ENCODE measurements around the gene AMPH.
"Not testable (repeated sequence)": the region's sequence is repeated elsewhere in the genome, so short reads cannot be mapped to it uniquely, and the experiment has no call there.

Gene AMPH

GRCh38 chr7:38628630-38629385 is 2.4 kb downstream of the AMPH start:
- DNase-seq (ENCODE audit: low spot score), result no peak

- no peak for DNase-seq (ENCODE audit: low spot score)
These were observed 5.3 kb downstream of the AMPH start for GRCh38 chr7:38625866-38626265.

GRCh38 chr7:38615665-38616064 is 15.5 kb downstream of the AMPH start:
- no peak for DNase-seq (ENCODE audit: low spot score)

- DNase-seq (ENCODE audit: low spot score), result no peak
These were observed 23.7 kb downstream of the AMPH start for GRCh38 chr7:38607466-38607865.

- DNase-seq (ENCODE audit: low spot score), result no peak
These were observed 30.4 kb downstream of the AMPH start for GRCh38 chr7:38600741-38601140.

- DNase-seq (ENCODE audit: low spot score), result no peak
These were observed 36.2 kb downstream of the AMPH start for GRCh38 chr7:38594949-38595348.

- DNase-seq (ENCODE audit: low spot score), result no peak
These were observed 38.4 kb downstream of the AMPH start for GRCh38 chr7:38592737-38593288.

- DNase-seq (ENCODE audit: low spot score), result no peak
These were observed 45.4 kb downstream of the AMPH start for GRCh38 chr7:38585572-38586354.

GRCh38 chr7:38584443-38585210 is 46.5 kb downstream of the AMPH start:
- no peak for DNase-seq (ENCODE audit: low spot score)

- no peak for DNase-seq (ENCODE audit: low spot score)
These were observed 50.7 kb downstream of the AMPH start for GRCh38 chr7:38580485-38580884.

GRCh38 chr7:38574086-38574485 is 57.1 kb downstream of the AMPH start:
- no peak for DNase-seq (ENCODE audit: low spot score)

- DNase-seq (ENCODE audit: low spot score), result not testable (repeated sequence)
These were observed 59.6 kb downstream of the AMPH start for GRCh38 chr7:38571620-38572019.

- no peak for DNase-seq (ENCODE audit: low spot score)
These were observed 62.7 kb downstream of the AMPH start for GRCh38 chr7:38568497-38568896.

GRCh38 chr7:38565289-38565688 is 65.9 kb downstream of the AMPH start:
- DNase-seq (ENCODE audit: low spot score), result no peak

- no peak for DNase-seq (ENCODE audit: low spot score)
These were observed 67.4 kb downstream of the AMPH start for GRCh38 chr7:38563741-38564140.

GRCh38 chr7:38561166-38561565 is 70.0 kb downstream of the AMPH start:
- DNase-seq (ENCODE audit: low spot score), result no peak

GRCh38 chr7:38558761-38559345 is 72.3 kb downstream of the AMPH start:
- no peak for DNase-seq (ENCODE audit: low spot score)

GRCh38 chr7:38554586-38554985 is 76.6 kb downstream of the AMPH start:
- DNase-seq (ENCODE audit: low spot score), result no peak

GRCh38 chr7:38550836-38551235 is 80.3 kb downstream of the AMPH start:
- DNase-seq (ENCODE audit: low spot score), result no peak

GRCh38 chr7:38548605-38549004 is 82.6 kb downstream of the AMPH start:
- no peak for DNase-seq (ENCODE audit: low spot score)

- DNase-seq (ENCODE audit: low spot score), result no peak
These were observed 84.4 kb downstream of the AMPH start for GRCh38 chr7:38546763-38547162.

GRCh38 chr7:38545977-38546376 is 85.2 kb downstream of the AMPH start:
- no peak for DNase-seq (ENCODE audit: low spot score)

All from hepatic stellate cell (primary cell).